NK-92 treated with Interleukin-12 subunit alpha and Interleukin-12 subunit beta, amount 100 ng/mL, for 24 hours (cell line): ENCODE data around the gene OR4D9.

ENCODE experiments used
- DNase-seq: peaks from one replicate; lab custom pipeline; 2025; lab: John Stamatoyannopoulos, UW

Gene OR4D9

DNA sequence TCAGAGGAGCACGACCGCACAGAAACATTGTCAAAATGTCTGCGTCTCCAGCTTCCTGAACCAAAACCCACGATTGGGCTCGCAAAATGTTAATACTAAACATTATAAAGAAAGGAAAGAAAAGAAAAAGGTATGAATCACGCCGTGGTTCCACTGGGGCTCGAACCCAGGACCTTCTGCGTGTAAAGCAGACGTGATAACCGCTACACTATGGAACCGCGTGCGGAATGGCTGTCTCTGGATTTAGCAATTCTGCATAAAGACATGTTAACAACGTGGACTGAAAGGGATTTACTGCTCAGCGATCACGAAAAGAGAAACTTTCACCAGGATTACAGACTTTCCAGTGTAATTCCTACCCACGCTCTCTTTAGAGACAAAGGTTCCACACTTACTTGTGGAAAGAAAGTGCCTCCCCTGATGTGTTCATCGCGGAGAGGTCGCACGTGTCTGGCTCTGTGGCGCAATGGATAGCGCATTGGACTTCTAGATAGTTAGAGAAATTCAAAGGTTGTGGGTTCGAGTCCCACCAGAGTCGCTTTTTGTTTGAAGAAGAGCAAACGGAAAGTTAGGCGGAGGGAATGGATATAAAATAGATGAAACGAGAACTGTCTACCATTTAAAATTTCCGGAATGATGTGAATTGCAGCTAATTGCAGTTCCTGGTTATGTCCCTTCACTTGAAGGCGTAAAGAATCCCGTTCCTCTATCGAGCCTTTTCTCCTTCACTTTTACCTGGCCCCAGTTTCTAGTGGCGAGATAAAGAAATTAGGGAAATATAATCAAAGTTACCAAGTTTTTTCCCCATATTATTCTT, 39.7 kb downstream of the OR4D9 start:
- DNase-seq = peak; percentile 70

GRCh38 chr11:59551659-59552521, 40.6 kb downstream of the OR4D9 start:
- no peak for DNase-seq

DNA sequence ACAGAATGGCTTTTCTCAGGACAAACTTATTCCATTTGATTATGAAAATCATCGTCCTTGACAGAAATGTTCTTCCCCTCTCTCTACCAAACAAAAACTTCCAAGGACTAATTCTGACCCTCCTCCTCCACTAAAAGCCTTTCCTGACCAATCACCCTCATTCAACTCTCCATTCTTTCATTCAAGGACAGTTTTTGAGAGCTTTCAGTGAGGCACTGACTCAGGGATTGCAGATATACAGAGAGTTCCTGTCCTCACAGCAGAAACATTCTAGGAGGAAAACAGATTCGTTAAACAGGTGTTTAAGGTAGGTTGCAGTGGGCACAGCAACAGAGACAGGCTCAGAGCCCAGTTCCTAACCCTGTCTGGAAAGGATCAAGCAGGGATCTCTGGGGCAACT, 41.5 kb downstream of the OR4D9 start:
- no peak for DNase-seq

DNA sequence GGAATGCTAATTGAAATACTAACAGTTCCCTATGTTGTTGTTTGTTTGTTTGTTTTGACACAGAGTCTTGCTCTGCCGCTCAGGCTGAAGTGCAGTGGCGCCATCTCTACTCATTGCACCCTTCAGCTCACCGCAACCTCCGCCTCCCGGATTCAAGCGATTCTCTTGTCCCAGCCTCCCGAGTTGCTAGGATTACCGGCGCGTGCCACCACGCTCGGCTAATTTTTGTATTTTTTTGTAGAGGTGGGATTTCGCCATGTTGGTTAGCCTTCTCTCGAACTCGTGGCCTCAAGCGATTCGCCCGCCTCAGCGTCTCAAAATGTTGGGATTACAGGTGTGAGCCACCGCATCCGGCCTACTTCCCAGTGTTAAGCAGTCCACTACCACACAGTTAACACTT, 42.0 kb downstream of the OR4D9 start:
- DNase-seq = no peak

DNA sequence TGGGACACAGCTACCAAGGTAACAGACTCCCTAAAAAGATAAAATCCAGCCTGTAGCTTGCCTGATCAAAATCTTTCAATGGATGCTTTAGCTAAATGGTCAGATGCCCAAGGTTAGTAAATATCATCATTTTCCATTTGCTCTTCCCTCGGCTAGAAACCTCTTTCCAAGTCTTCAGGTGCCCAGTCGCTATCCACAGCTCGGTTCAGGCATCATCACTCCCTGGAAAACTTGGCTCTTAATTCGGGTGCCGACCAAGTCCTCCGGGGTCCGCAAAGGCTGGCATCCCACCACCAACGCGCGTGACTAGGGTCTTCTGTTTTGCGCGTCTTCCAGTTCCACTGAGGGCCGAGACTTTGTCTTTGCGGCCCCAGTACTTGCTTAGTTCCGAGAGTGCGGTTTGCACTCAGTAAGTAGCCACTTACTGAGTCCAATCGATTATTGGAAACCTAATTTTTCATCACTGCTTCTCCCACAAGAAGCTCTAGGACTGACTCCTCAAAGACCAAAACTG, 44.3 kb downstream of the OR4D9 start:
- DNase-seq = no peak

GRCh38 chr11:59556115-59556916, 45.0 kb downstream of the OR4D9 start:
- peak; percentile 15 for DNase-seq

DNA sequence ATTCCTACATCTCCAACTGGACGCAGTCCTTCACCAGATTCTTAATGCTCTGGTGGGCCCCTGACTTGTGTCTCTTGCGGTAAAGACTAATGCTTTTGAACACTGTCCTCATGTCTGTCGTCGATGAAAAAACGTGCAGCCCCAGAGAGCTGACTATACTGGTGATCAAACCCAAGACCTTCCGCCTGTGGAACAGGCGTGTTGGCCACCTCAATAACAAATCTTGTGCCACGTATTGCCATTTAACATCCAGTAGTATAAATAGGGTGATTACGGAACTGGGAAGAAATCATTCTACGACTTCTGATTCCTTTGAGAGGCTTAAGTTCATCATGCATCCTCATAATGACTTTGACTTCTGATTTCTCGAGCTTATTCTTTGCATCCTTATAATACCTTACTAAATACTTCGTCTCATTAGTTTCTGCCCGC, 45.6 kb downstream of the OR4D9 start:
- DNase-seq = no peak

GRCh38 chr11:59558270-59558643, 46.9 kb downstream of the OR4D9 start:
- DNase-seq = no peak

GRCh38 chr11:59559886-59560285, 48.5 kb downstream of the OR4D9 start:
- DNase-seq = no peak

DNA sequence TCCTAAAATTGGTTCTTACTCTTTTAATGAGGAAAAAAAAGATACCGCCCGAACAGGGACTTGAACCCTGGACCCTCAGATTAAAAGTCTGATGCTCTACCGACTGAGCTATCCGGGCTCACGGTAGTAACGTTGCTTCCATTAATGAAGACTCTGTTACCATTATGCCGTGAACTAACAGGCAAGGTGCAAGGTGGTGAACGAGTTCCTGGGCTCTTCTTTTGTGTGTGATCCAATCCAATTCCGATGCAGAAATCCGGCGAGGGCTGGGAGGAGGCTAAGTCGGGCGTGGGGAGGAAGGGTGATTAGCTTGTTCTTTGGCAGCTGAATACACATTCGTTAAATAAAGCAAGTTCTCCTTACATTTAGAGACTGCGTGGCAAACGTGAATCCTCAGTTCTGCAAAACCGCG, 49.0 kb downstream of the OR4D9 start:
- DNase-seq = peak; percentile 45

DNA sequence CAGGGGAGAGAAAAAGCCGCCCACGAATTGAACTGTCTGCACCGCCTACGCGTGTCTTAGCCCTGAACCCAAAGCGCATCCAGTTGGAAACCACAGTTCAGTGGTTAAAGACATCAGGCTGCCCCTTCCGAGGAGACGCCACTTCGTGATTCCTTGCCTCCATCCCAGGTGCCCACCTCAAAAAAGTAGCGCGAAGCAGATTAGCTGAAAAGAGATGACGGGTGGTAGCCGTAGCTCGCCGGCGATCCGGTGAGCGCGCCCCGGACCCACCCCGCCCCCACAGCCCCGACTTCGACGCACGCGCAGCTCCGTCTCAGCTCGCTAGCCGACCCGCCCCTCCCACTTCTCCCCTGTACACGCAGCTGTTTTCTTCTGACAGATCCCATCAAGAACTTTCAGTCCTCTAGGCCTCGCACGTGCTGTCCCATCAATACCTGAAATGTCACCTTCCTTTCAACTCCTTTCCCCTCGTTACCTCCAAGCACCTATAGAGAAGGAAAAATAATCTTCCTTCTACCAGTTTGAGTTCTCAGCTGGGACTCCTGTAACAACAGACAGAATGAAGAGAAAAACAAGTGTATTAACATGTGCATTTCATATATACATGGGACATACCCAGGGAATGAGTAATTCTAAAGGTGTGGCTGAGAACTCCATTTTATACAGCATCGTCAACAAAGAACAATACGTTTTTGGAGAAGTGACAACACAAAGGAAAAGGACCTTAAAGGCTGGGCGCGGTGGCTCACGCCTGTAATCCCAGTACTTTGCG, 49.5 kb downstream of the OR4D9 start:
- DNase-seq = peak; percentile 81

GRCh38 chr11:59562292-59562691, 51.0 kb downstream of the OR4D9 start:
- DNase-seq = no peak
